SK-N-MC (cell line): ENCODE results near the gene OTOS.

Experiments
- EZH2 ChIP-seq: fragments of 200-600 bp; sonication (generic); IDR thresholded peaks from one replicate; pipeline ENCODE4 v1.6.1; 2017; ENCODE audit warnings: antibody characterized with exemption
- POLR2AphosphoS5 ChIP-seq: IDR thresholded peaks from 2 replicates; pipeline ENCODE4 v1.6.1; 2012; ENCODE audit warnings: mild to moderate bottlenecking, low read depth, low read length, borderline replicate concordance

GRCh38 chr2:240183875-240184590 lies 43.6 kb upstream of the OTOS start:
- TF ChIP-seq POLR2AphosphoS5 (no peak), EZH2 (no peak)
